CD14-positive monocyte (primary cell): Measurements from ENCODE around the gene TJP2. TPM values are rescaled to one million over a fixed set of nuclear protein-coding genes. Genes with fewer than 3 reads are reported as not detected.
A peak's percentile ranks its signal among the peaks of the same experiment; 100 is the strongest.

ENCODE experiments used
- DNase-seq, 3 donors: peaks; one replicate each; pipeline ENCODE4 v3.0.0-alpha.2; 2011 to 2022
- H2AFZ ChIP-seq: 2 replicates; pipeline ENCODE4 v1.6.0; 2012; ENCODE audit warnings: mild to moderate bottlenecking, low read depth, low read length, inconsistent platforms; ENCODE audit not compliant: insufficient read depth, poor library complexity, severe bottlenecking
- H3K27ac ChIP-seq, 2 donors: 1 replicate in 1 of 2; 2 replicates in 1 of 2; pipeline ENCODE4 v1.5.1; 2012 to 2013; ENCODE audit warnings: low read length in 2 of 2, control low read depth in 1 of 2, inconsistent platforms in 1 of 2, low read depth in 1 of 2, mild to moderate bottlenecking in 1 of 2
- H3K27me3 ChIP-seq, 2 donors: one replicate each; pipeline versions ENCODE4 v1.6.0 to v1.6.1; 2011 to 2013; ENCODE audit warnings: low read length in 2 of 2; ENCODE audit not compliant: control insufficient read depth in 2 of 2, insufficient read depth in 2 of 2
- H3K36me3 ChIP-seq, 2 donors: replicated peaks in 1 of 2; 1 replicate in 1 of 2; 2 replicates in 1 of 2; pipeline versions ENCODE4 v1.5.1 to v1.6.1; 2012 to 2013; ENCODE audit warnings: low read length in 2 of 2, control low read depth in 1 of 2, inconsistent platforms in 1 of 2, mild to moderate bottlenecking in 1 of 2; ENCODE audit not compliant: insufficient read depth in 2 of 2, control insufficient read depth in 1 of 2
- H3K4me1 ChIP-seq, 2 donors: 1 replicate in 1 of 2; 2 replicates in 1 of 2; pipeline versions ENCODE4 v1.5.1 to v1.6.1; 2012 to 2013; ENCODE audit warnings: low read length in 2 of 2, control low read depth in 1 of 2, inconsistent platforms in 1 of 2, mild to moderate bottlenecking in 1 of 2, moderate library complexity in 1 of 2; ENCODE audit not compliant: insufficient read depth in 2 of 2, control insufficient read depth in 1 of 2
- H3K4me2 ChIP-seq: replicated peaks from 2 replicates; pipeline ENCODE3; 2012; ENCODE audit warnings: low read length, moderate library complexity, mild to moderate bottlenecking; ENCODE audit not compliant: poor library complexity, severe bottlenecking; ENCODE audit errors: extremely low read depth
- H3K4me3 ChIP-seq, 3 experiments: fragments of 200-600 bp in 1 of 3; sonication (generic) in 1 of 3; replicated peaks in 1 of 3; 1 replicate in 2 of 3; 2 replicates in 1 of 3; pipeline ENCODE4 v1.5.1; 2011 to 2013; ENCODE audit warnings: low read length in 3 of 3, mild to moderate bottlenecking in 3 of 3, control low read depth in 2 of 3, low read depth in 2 of 3, inconsistent platforms in 1 of 3, moderate library complexity in 1 of 3
- H3K79me2 ChIP-seq: 2 replicates; pipeline ENCODE4 v1.6.0; 2012; ENCODE audit warnings: mild to moderate bottlenecking, control low read depth, inconsistent platforms, low read length, moderate library complexity; ENCODE audit not compliant: insufficient read depth
- H3K9ac ChIP-seq: 2 replicates; pipeline ENCODE4 v1.6.0; 2017; ENCODE audit warnings: low read length, mild to moderate bottlenecking; ENCODE audit not compliant: insufficient read depth, poor library complexity, severe bottlenecking
- H3K9me3 ChIP-seq, 2 donors: replicated peaks in 1 of 2; 1 replicate in 1 of 2; 2 replicates in 1 of 2; pipeline versions ENCODE4 v1.5.1 to v1.6.1; 2012 to 2013; ENCODE audit warnings: low read length in 2 of 2, control low read depth in 1 of 2; ENCODE audit not compliant: control insufficient read depth in 1 of 2, insufficient read depth in 1 of 2
- H4K20me1 ChIP-seq: 2 replicates; pipeline ENCODE4 v1.6.0; 2012; ENCODE audit warnings: mild to moderate bottlenecking, low read length, control low read depth, moderate library complexity; ENCODE audit not compliant: insufficient read depth
- H3K27ac Mint-ChIP-seq, 7 donors: one replicate each; pipeline ENCODE4 v1.8.0; 2020; ENCODE audit warnings: mild to moderate bottlenecking in 7 of 7, mixed read lengths in 7 of 7, moderate library complexity in 6 of 7, inconsistent platforms in 2 of 7
- H3K27me3 Mint-ChIP-seq, 3 donors: one replicate each; pipeline ENCODE4 v1.8.0; 2021 to 2022; ENCODE audit warnings: low read depth in 3 of 3, mild to moderate bottlenecking in 3 of 3, mixed read lengths in 3 of 3, moderate library complexity in 3 of 3, inconsistent platforms in 1 of 3
- H3K36me3 Mint-ChIP-seq, 2 donors: one replicate each; pipeline ENCODE4 v1.8.0; 2020; ENCODE audit warnings: mixed read lengths in 2 of 2, inconsistent platforms in 1 of 2, mild to moderate bottlenecking in 1 of 2
- H3K4me1 Mint-ChIP-seq: one replicate; pipeline ENCODE4 v1.8.0; 2020; ENCODE audit warnings: mild to moderate bottlenecking, mixed read lengths
- H3K4me3 Mint-ChIP-seq, 2 donors: one replicate each; pipeline ENCODE4 v1.8.0; 2020; ENCODE audit warnings: mild to moderate bottlenecking in 2 of 2, mixed read lengths in 2 of 2, moderate library complexity in 1 of 2
- H3K9me3 Mint-ChIP-seq, 7 donors: one replicate each; pipeline ENCODE4 v1.8.0; 2020 to 2022; ENCODE audit warnings: mixed read lengths in 7 of 7, mild to moderate bottlenecking in 6 of 7, moderate library complexity in 6 of 7, inconsistent platforms in 2 of 7
- CTCF ChIP-seq: fragments of 200-600 bp; IDR thresholded peaks from one replicate; pipeline ENCODE4 v1.8.0; 2022; ENCODE audit warnings: antibody characterized with exemption, mild to moderate bottlenecking
- WGBS: methylation state at CpG from one replicate; pipeline ENCODE4 v1.1.5; 2013; ENCODE audit warnings: missing lambda C conversion rate; ENCODE audit not compliant: insufficient coverage; 5-methylcytosine and 5-hydroxymethylcytosine counted together
- intact Hi-C, 2 donors: fragments of 100-400 bp; cut with micrococcal nuclease; formaldehyde crosslinking; loops; one replicate each; pipeline versions ENCODE4 v1.15.0 to v1.15.1; 2023
- polyA plus RNA-seq, 3 donors: library from polyadenylated mRNA; depleted of rRNA in 1 of 3; unstranded in 2 of 3; stranded (reverse) in 1 of 3; fragments of 300-500 nt in 2 of 3; fragments of >200 nt in 1 of 3; fragmentation: Illumina TruSeq in 2 of 3; gene quantifications; 1 replicate in 2 of 3; 2 replicates in 1 of 3; pipeline ENCODE4 v1.2.3, GENCODE V29; 2012 to 2021

The TJP2 gene
- polyA plus RNA-seq, 3 donors: 8.0 to 17.8 (median 13.8) TPM

- H3K4me1 ChIP-seq: peaks cover 0 to 7% of the 10 kb centered on the region in 2 donors
- H3K4me1 Mint-ChIP-seq: peaks cover 10% of the 10 kb centered on the region
- no peak overlapping the region for H3K4me3 ChIP-seq
- H3K36me3 ChIP-seq: no peaks in the 10 kb centered on the region
- H3K27me3 ChIP-seq: no peaks in the 10 kb centered on the region
- no peak overlapping the region for H3K4me2 ChIP-seq
- H3K4me3 Mint-ChIP-seq: no peak overlapping the region
- H3K9me3 ChIP-seq: no peaks in the 10 kb centered on the region
- no peaks in the 10 kb centered on the region for H4K20me1 ChIP-seq
- H3K27ac ChIP-seq: no peak overlapping the region
- H3K27me3 Mint-ChIP-seq: peaks cover 0 to 1% (median 0%) of the 10 kb centered on the region in 3 donors
- no peak for TF ChIP-seq CTCF
- no peaks in the 10 kb centered on the region for H3K79me2 ChIP-seq
- DNase-seq: no peak
- peak overlapping the region in 1 of 7 donors; percentile 55 for H3K27ac Mint-ChIP-seq
- no peaks in the 10 kb centered on the region for H3K36me3 Mint-ChIP-seq
- H3K9me3 Mint-ChIP-seq: no peaks in the 10 kb centered on the region
- no peak overlapping the region for H2AFZ ChIP-seq
- no peak overlapping the region for H3K9ac ChIP-seq
- intact Hi-C loops: no loop called here
- WGBS: 96% methylated on average over 4 of the region's 5 CpGs
Observed at GRCh38 chr9:69141851-69142250, 32.2 kb upstream of the TJP2 start.

- H3K36me3 Mint-ChIP-seq: no peaks in the 10 kb centered on the region
Observed at GRCh38 chr9:69143291-69143690, 30.8 kb upstream of the TJP2 start.

More at GRCh38 chr9:69143291-69143690, 30.8 kb upstream of the TJP2 start:
- H3K4me1 ChIP-seq: peaks cover 0 to 7% of the 10 kb centered on the region in 2 donors
- Mint-ChIP-seq H3K4me3 (no peak overlapping the region), H3K27me3 (peaks cover 0 to 1% (median 0%) of the 10 kb centered on the region in 3 donors), H3K27ac (no peak overlapping the region), H3K4me1 (peaks cover 10% of the 10 kb centered on the region), H3K9me3 (no peaks in the 10 kb centered on the region)
- no peak overlapping the region for H2AFZ ChIP-seq
- H3K4me3 ChIP-seq: no peak overlapping the region
- no peaks in the 10 kb centered on the region for H3K79me2 ChIP-seq
- H3K9me3 ChIP-seq: no peaks in the 10 kb centered on the region
- H4K20me1 ChIP-seq: no peaks in the 10 kb centered on the region
- intact Hi-C loops: no loop called here
- no peak for TF ChIP-seq CTCF
- no peaks in the 10 kb centered on the region for H3K27me3 ChIP-seq
- H3K36me3 ChIP-seq: no peaks in the 10 kb centered on the region
- DNase-seq: no peak
- no peak overlapping the region for H3K27ac ChIP-seq
- no peak overlapping the region for H3K9ac ChIP-seq
- H3K4me2 ChIP-seq: no peak overlapping the region
- WGBS: 100% methylated on average over 1 of the region's 1 CpG
